ENCODE measurements around the gene SPARCL1. TPM values are rescaled to one million over a fixed set of nuclear protein-coding genes. Genes with fewer than 3 reads are reported as not detected.

Gene SPARCL1
- polyA plus RNA-seq, 3 donors = not detected

GRCh38 chr4:87570290-87570805 is 41.2 kb upstream of the SPARCL1 start:
- Mint-ChIP-seq H3K9me3 (peaks cover 0 to 7% (median 2%) of the 10 kb centered on the region in 7 donors), H3K4me3 (no peak overlapping the region), H3K27ac (no peak overlapping the region), H3K27me3 (ENCODE audit: low read depth in 3 of 3) (peaks cover 0 to 2% (median 0%) of the 10 kb centered on the region in 3 donors), H3K36me3 (no peaks in the 10 kb centered on the region), H3K4me1 (no peaks in the 10 kb centered on the region)
- TF ChIP-seq, protein P1, sequence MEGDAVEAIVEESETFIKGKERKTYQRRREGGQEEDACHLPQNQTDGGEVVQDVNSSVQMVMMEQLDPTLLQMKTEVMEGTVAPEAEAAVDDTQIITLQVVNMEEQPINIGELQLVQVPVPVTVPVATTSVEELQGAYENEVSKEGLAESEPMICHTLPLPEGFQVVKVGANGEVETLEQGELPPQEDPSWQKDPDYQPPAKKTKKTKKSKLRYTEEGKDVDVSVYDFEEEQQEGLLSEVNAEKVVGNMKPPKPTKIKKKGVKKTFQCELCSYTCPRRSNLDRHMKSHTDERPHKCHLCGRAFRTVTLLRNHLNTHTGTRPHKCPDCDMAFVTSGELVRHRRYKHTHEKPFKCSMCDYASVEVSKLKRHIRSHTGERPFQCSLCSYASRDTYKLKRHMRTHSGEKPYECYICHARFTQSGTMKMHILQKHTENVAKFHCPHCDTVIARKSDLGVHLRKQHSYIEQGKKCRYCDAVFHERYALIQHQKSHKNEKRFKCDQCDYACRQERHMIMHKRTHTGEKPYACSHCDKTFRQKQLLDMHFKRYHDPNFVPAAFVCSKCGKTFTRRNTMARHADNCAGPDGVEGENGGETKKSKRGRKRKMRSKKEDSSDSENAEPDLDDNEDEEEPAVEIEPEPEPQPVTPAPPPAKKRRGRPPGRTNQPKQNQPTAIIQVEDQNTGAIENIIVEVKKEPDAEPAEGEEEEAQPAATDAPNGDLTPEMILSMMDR (IDR thresholded peaks at IDR 0.05) = no peak
- Histone ChIP-seq H3K79me2 (ENCODE audit: insufficient read depth, low read length) (no peaks in the 10 kb centered on the region), H3K36me3 (replicated peaks in 1 of 2; ENCODE audit: control insufficient read depth in 1 of 2, insufficient read depth in 2 of 2, low read length in 2 of 2) (no peaks in the 10 kb centered on the region), H3K9me3 (replicated peaks in 1 of 2; ENCODE audit: control insufficient read depth in 1 of 2, insufficient read depth in 1 of 2, low read length in 2 of 2) (no peaks in the 10 kb centered on the region), H3K27me3 (ENCODE audit: control insufficient read depth in 2 of 2, insufficient read depth in 2 of 2, low read length in 2 of 2) (no peaks in the 10 kb centered on the region), H3K27ac (ENCODE audit: low read depth in 1 of 2, low read length in 2 of 2) (no peak overlapping the region), H3K4me2 (replicated peaks; ENCODE audit: extremely low read depth, low read length, poor library complexity, severe bottlenecking) (no peak overlapping the region), H4K20me1 (ENCODE audit: insufficient read depth, low read length) (no peaks in the 10 kb centered on the region), H3K4me1 (ENCODE audit: control insufficient read depth in 1 of 2, insufficient read depth in 2 of 2, low read length in 2 of 2) (no peaks in the 10 kb centered on the region), H3K9ac (ENCODE audit: insufficient read depth, low read length, poor library complexity, severe bottlenecking) (no peak overlapping the region), H3K4me3 (replicated peaks in 1 of 3; ENCODE audit: low read depth in 2 of 3, low read length in 3 of 3) (no peak overlapping the region), H2AFZ (ENCODE audit: insufficient read depth, low read depth, low read length, poor library complexity, severe bottlenecking) (no peak overlapping the region)
- no CpG with 5 or more reads among the region's 5 CpGs for WGBS (ENCODE audit: insufficient coverage)
- no peak for DNase-seq
- intact Hi-C loops (cut with micrococcal nuclease) = no loop called here

GRCh38 chr4:87567191-87567590 is 38.0 kb upstream of the SPARCL1 start:
- H3K4me1 Mint-ChIP-seq = no peaks in the 10 kb centered on the region
- no peak overlapping the region for H3K27ac Mint-ChIP-seq

More at GRCh38 chr4:87567191-87567590, 38.0 kb upstream of the SPARCL1 start:
- Histone ChIP-seq H3K9ac (ENCODE audit: insufficient read depth, low read length, poor library complexity, severe bottlenecking) (no peak overlapping the region), H3K9me3 (replicated peaks in 1 of 2; ENCODE audit: control insufficient read depth in 1 of 2, insufficient read depth in 1 of 2, low read length in 2 of 2) (no peaks in the 10 kb centered on the region), H3K4me1 (ENCODE audit: control insufficient read depth in 1 of 2, insufficient read depth in 2 of 2, low read length in 2 of 2) (no peaks in the 10 kb centered on the region), H3K4me2 (replicated peaks; ENCODE audit: extremely low read depth, low read length, poor library complexity, severe bottlenecking) (no peak overlapping the region), H4K20me1 (ENCODE audit: insufficient read depth, low read length) (no peaks in the 10 kb centered on the region), H3K36me3 (replicated peaks in 1 of 2; ENCODE audit: control insufficient read depth in 1 of 2, insufficient read depth in 2 of 2, low read length in 2 of 2) (no peaks in the 10 kb centered on the region), H2AFZ (ENCODE audit: insufficient read depth, low read depth, low read length, poor library complexity, severe bottlenecking) (no peak overlapping the region), H3K79me2 (ENCODE audit: insufficient read depth, low read length) (no peaks in the 10 kb centered on the region), H3K4me3 (replicated peaks in 1 of 3; ENCODE audit: low read depth in 2 of 3, low read length in 3 of 3) (no peak overlapping the region), H3K27me3 (ENCODE audit: control insufficient read depth in 2 of 2, insufficient read depth in 2 of 2, low read length in 2 of 2) (no peaks in the 10 kb centered on the region), H3K27ac (ENCODE audit: low read depth in 1 of 2, low read length in 2 of 2) (no peak overlapping the region)
- DNase-seq = no peak
- intact Hi-C loops (cut with micrococcal nuclease) = no loop called here
- peaks cover 0 to 4% (median 0%) of the 10 kb centered on the region in 7 donors for H3K9me3 Mint-ChIP-seq
- WGBS (ENCODE audit: insufficient coverage) = 100% methylated on average over 2 of the region's 2 CpGs
- H3K27me3 Mint-ChIP-seq (ENCODE audit: low read depth in 3 of 3) = peaks cover 0 to 2% (median 0%) of the 10 kb centered on the region in 3 donors
- TF ChIP-seq, protein P1 (IDR thresholded peaks at IDR 0.05) = no peak
- H3K4me3 Mint-ChIP-seq = no peak overlapping the region
- no peaks in the 10 kb centered on the region for H3K36me3 Mint-ChIP-seq

Measured in CD14-positive monocyte (primary cell).